Left hindlimb (tissue), 1 donor: ENCODE results near the gene IL6ST.

Experiments
- DNase-seq: peaks from one replicate; pipeline ENCODE4 v3.0.0-alpha.2; 2018

The IL6ST gene

GRCh38 chr5:55918087-55919035 lies 76.4 kb downstream of the IL6ST start:
- DNase-seq, result no peak

- no peak for DNase-seq
Observed at GRCh38 chr5:55917402-55918086, 77.2 kb downstream of the IL6ST start.

GRCh38 chr5:55916986-55917385 lies 77.8 kb downstream of the IL6ST start:
- no peak for DNase-seq

- no peak for DNase-seq
Observed at GRCh38 chr5:55915783-55916182, 79.0 kb downstream of the IL6ST start.

GRCh38 chr5:55914971-55915370 lies 79.8 kb downstream of the IL6ST start:
- no peak for DNase-seq

GRCh38 chr5:55913466-55914413 lies 81.0 kb downstream of the IL6ST start:
- no peak for DNase-seq

- DNase-seq, result no peak
Observed at GRCh38 chr5:55911784-55912653, 82.7 kb downstream of the IL6ST start.

GRCh38 chr5:55908804-55909203 lies 86.0 kb downstream of the IL6ST start:
- DNase-seq, result no peak

- DNase-seq, result no peak
Observed at GRCh38 chr5:55907927-55908326, 86.8 kb downstream of the IL6ST start.

- no peak for DNase-seq
Observed at GRCh38 chr5:55905251-55905650, 89.5 kb downstream of the IL6ST start.

- DNase-seq, result peak; percentile 55
Observed at GRCh38 chr5:55904152-55904551, 90.6 kb downstream of the IL6ST start.

GRCh38 chr5:55903121-55903701 lies 91.6 kb downstream of the IL6ST start:
- DNase-seq, result no peak

GRCh38 chr5:55902696-55903095 lies 92.1 kb downstream of the IL6ST start:
- DNase-seq, result no peak

- DNase-seq, result no peak
Observed at GRCh38 chr5:55900776-55901175, 94.0 kb downstream of the IL6ST start.

- DNase-seq, result no peak
Observed at GRCh38 chr5:55900068-55900467, 94.7 kb downstream of the IL6ST start.

GRCh38 chr5:55899344-55899743 lies 95.4 kb downstream of the IL6ST start:
- no peak for DNase-seq

GRCh38 chr5:55897905-55898304 lies 96.9 kb downstream of the IL6ST start:
- peak; percentile 73 for DNase-seq

- no peak for DNase-seq
Observed at GRCh38 chr5:55897206-55897894, 97.4 kb downstream of the IL6ST start.

GRCh38 chr5:55896663-55897062 lies 98.1 kb downstream of the IL6ST start:
- DNase-seq, result no peak

GRCh38 chr5:55896238-55896637 lies 98.5 kb downstream of the IL6ST start:
- no peak for DNase-seq

GRCh38 chr5:55895346-55895745 lies 99.4 kb downstream of the IL6ST start:
- no peak for DNase-seq
